GDM1 (cell line): ENCODE measurements around the gene SCN7A.
"Not testable (repeated sequence)": the region's sequence is repeated elsewhere in the genome, so short reads cannot be mapped to it uniquely, and the experiment has no call there.

Experiments used
- DNase-seq: peaks from one replicate; lab custom pipeline; 2025; lab: John Stamatoyannopoulos, UW

SCN7A gene

GRCh38 chr2:166494140-166494624, at the start of gene SCN7A:
Gene SCN7A (minus strand): TSS chr2:166494249. CDS start chr2:166477696, 16,553 bp downstream.
- DNase-seq, result no peak

- peak; percentile 11 for DNase-seq
These were observed 45.5 kb upstream of the SCN7A start for GRCh38 chr2:166539340-166540162.

- DNase-seq, result no peak
These were observed 42.1 kb upstream of the SCN7A start for GRCh38 chr2:166536111-166536510.

GRCh38 chr2:166521155-166521554, 27.1 kb upstream of the SCN7A start:
- DNase-seq, result no peak

GRCh38 chr2:166520604-166521003, 26.6 kb upstream of the SCN7A start:
- DNase-seq, result no peak

GRCh38 chr2:166519391-166519962, 25.4 kb upstream of the SCN7A start:
- no peak for DNase-seq

- no peak for DNase-seq
These were observed 24.8 kb upstream of the SCN7A start for GRCh38 chr2:166518634-166519390.

GRCh38 chr2:166517533-166518061, 23.5 kb upstream of the SCN7A start:
- no peak for DNase-seq

GRCh38 chr2:166516712-166517303, 22.8 kb upstream of the SCN7A start:
- no peak for DNase-seq

GRCh38 chr2:166513952-166514351, 19.9 kb upstream of the SCN7A start:
- no peak for DNase-seq

GRCh38 chr2:166499281-166499680, 5.2 kb upstream of the SCN7A start:
- DNase-seq, result no peak

- no peak for DNase-seq
These were observed 2.6 kb downstream of the SCN7A start for GRCh38 chr2:166491461-166491860.

- DNase-seq, result no peak
These were observed 6.9 kb downstream of the SCN7A start for GRCh38 chr2:166487171-166487570.

- DNase-seq, result no peak
These were observed 8.4 kb downstream of the SCN7A start for GRCh38 chr2:166485558-166486178.

GRCh38 chr2:166472332-166472731, 21.7 kb downstream of the SCN7A start:
- no peak for DNase-seq

GRCh38 chr2:166468124-166469024, 25.7 kb downstream of the SCN7A start:
- DNase-seq, result no peak

- DNase-seq, result no peak
These were observed 29.9 kb downstream of the SCN7A start for GRCh38 chr2:166464187-166464586.

- DNase-seq, result no peak
These were observed 30.4 kb downstream of the SCN7A start for GRCh38 chr2:166463640-166464039.

- no peak for DNase-seq
These were observed 35.4 kb downstream of the SCN7A start for GRCh38 chr2:166458674-166459073.

GRCh38 chr2:166455823-166456222, 38.2 kb downstream of the SCN7A start:
- not testable (repeated sequence) for DNase-seq
